Glomerular visceral epithelial cell (primary cell): ENCODE results near the gene POM121.
"Not testable (repeated sequence)": the region's sequence is repeated elsewhere in the genome, so short reads cannot be mapped to it uniquely, and the experiment has no call there.

Experiments used
- DNase-seq: peaks from one replicate; pipeline ENCODE4 v3.0.0-alpha.2; 2016; ENCODE audit errors: extremely low spot score

Gene POM121

DNA sequence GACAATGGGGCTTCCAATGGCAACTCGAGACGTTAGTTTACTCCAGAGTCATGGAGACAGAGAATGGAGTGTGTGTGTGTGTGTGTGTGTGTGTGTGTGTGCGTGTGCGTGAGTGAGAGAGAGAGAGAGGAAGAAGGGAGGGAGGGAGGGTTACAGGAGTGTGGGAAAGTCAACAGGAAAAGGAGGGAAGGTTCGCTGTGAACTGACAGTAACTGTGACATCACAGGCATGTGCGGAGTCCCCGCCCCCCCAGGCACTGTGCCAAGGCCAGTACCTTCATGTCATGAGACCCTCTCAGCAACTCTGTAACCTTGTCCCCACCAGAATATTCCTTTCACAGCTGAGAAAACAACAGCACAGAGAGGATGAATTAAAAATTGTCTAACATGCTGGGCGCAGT, 72.6 kb downstream of the POM121 start:
- DNase-seq: not testable (repeated sequence)

DNA sequence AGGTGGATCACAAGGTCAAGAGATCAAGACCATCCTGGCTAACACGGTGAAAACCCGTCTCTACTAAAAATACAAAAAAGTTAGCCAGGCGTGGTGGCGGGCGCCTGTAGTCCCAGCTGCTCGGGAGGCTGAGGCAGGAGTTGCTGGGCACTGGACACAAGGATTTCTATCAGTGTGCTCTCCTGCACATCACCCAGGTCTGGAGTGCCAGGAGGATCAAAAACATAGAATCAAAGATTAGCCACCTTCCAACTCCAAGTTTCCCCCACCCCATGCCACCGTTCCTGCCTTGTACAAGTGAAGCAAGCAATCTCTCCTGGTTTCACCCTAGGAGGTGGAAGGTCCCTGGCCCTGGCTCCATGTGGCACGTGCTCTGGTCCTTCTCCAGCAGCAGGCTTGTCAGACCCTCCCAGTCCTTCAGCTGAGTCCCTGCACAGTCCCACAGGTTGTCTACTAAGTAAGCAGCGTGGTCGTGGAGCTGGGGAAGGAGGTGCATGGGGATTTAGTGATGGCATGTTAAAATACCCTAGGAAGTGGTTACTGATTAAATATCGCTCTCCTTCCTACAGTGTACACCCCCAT, 73.1 kb downstream of the POM121 start:
- DNase-seq: not testable (repeated sequence)
